Fibroblast of lung (primary cell): ENCODE results near the gene MAML3. TPM values are rescaled to one million over a fixed set of nuclear protein-coding genes. Genes with fewer than 3 reads are reported as not detected.

Source experiments
- DNase-seq, 2 donors: peaks; one replicate each; pipeline versions ENCODE4 v3.0.0 to v3.0.0-alpha.2; 2010; ENCODE audit warnings: low read depth in 2 of 2
- H2AFZ ChIP-seq: 2 replicates; pipeline ENCODE4 v1.5.1; 2012; ENCODE audit warnings: low read length, control low read depth, inconsistent platforms
- H3K27ac ChIP-seq: 2 replicates; pipeline ENCODE4 v1.5.1; 2011; ENCODE audit warnings: low read length, control low read depth; ENCODE audit not compliant: insufficient read depth
- H3K27me3 ChIP-seq: 2 replicates; pipeline ENCODE4 v1.5.1; 2011; ENCODE audit warnings: mild to moderate bottlenecking, low read length; ENCODE audit not compliant: control insufficient read depth, insufficient read depth
- H3K36me3 ChIP-seq: 2 replicates; pipeline ENCODE4 v1.5.1; 2011; ENCODE audit warnings: low read length; ENCODE audit not compliant: control insufficient read depth, insufficient read depth
- H3K4me1 ChIP-seq: 2 replicates; pipeline ENCODE4 v1.5.1; 2011; ENCODE audit warnings: low read length; ENCODE audit not compliant: control insufficient read depth, insufficient read depth; ENCODE audit errors: extremely low read depth
- H3K4me2 ChIP-seq: 2 replicates; pipeline ENCODE4 v1.5.1; 2011; ENCODE audit warnings: low read length, control low read depth; ENCODE audit not compliant: insufficient read depth; ENCODE audit errors: extremely low read depth
- H3K4me3 ChIP-seq, 4 experiments: fragments of 200-600 bp in 1 of 4; sonication (generic) in 1 of 4; replicated peaks in 1 of 4; 2 replicates each; pipeline ENCODE4 v1.5.1; 2011 to 2016; ENCODE audit warnings: low read length in 4 of 4, low read depth in 3 of 4, mild to moderate bottlenecking in 3 of 4, control low read depth in 2 of 4, inconsistent platforms in 1 of 4, mixed read lengths in 1 of 4; ENCODE audit not compliant: insufficient read depth in 1 of 4; ENCODE audit errors: control extremely low read depth in 1 of 4
- H3K79me2 ChIP-seq: 2 replicates; pipeline ENCODE4 v1.5.1; 2012; ENCODE audit warnings: mild to moderate bottlenecking, low read length, inconsistent platforms; ENCODE audit not compliant: control insufficient read depth, insufficient read depth
- H3K9ac ChIP-seq: 2 replicates; pipeline ENCODE4 v1.5.1; 2011; ENCODE audit warnings: mild to moderate bottlenecking, low read length, control low read depth; ENCODE audit not compliant: insufficient read depth
- H3K9me3 ChIP-seq: 2 replicates; pipeline ENCODE4 v1.5.1; 2012; ENCODE audit warnings: low read depth, low read length; ENCODE audit not compliant: control insufficient read depth, insufficient read depth
- H4K20me1 ChIP-seq: 2 replicates; pipeline ENCODE4 v1.5.1; 2011; ENCODE audit warnings: low read length; ENCODE audit not compliant: control insufficient read depth, insufficient read depth; ENCODE audit errors: extremely low read depth
- EZH2 ChIP-seq: IDR thresholded peaks from 2 replicates; pipeline ENCODE4 v1.5.1; 2012; ENCODE audit warnings: low read length, control low read depth, mild to moderate bottlenecking; ENCODE audit errors: missing control alignments
- polyA plus RNA-seq, 2 donors: library from polyadenylated mRNA; depleted of rRNA in 1 of 2; stranded (reverse) in 1 of 2; unstranded in 1 of 2; fragments of >200 nt; gene quantifications; 2 replicates each; pipeline ENCODE4 v1.2.1, GENCODE V29; 2011 to 2012; ENCODE audit warnings: missing spikeins in 1 of 2
- total RNA-seq: library from RNA; depleted of rRNA; stranded (reverse); fragments of >200 nt; gene quantifications from 2 replicates; pipeline ENCODE4 v1.2.1, GENCODE V29; 2014
- TF ChIP-seq, protein P1 (sequence below), 2 donors: IDR thresholded peaks in 1 of 2; conservative IDR thresholded peaks in 1 of 2; 1 replicate in 1 of 2; 2 replicates in 1 of 2; pipeline ENCODE4 v1.5.1; 2011 to 2012; ENCODE audit warnings: low read length in 2 of 2, control low read depth in 1 of 2, inconsistent platforms in 1 of 2, low read depth in 1 of 2, mild to moderate bottlenecking in 1 of 2

The MAML3 gene
- total and polyA plus RNA-seq, 2 donors (not counting 1 experiment from before 2014, with no cell fraction given): 2.0 to 2.8 TPM

DNA sequence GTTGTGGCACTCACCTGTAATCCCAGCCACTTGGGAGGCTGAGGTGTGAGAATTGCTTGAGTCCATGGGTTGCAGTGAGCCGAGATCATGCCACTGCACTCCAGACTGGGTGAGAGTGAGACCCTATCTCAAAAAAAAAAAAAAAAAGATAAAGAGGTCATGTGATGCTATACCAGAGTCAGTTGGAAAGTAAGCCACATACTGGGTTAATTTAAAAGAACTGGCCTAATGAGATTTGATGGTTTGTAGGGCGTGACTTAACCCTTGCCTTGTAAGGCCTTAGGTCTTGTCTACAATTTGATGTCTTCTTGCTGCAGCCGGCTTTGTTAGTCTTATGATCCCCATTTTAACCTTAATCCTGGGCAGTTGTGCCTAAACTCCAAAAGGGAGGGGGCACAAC lies 483.2 kb downstream of the MAML3 start:
- H3K4me1 ChIP-seq: peaks cover 4% of the 10 kb centered on the region
- TF ChIP-seq, protein P1, sequence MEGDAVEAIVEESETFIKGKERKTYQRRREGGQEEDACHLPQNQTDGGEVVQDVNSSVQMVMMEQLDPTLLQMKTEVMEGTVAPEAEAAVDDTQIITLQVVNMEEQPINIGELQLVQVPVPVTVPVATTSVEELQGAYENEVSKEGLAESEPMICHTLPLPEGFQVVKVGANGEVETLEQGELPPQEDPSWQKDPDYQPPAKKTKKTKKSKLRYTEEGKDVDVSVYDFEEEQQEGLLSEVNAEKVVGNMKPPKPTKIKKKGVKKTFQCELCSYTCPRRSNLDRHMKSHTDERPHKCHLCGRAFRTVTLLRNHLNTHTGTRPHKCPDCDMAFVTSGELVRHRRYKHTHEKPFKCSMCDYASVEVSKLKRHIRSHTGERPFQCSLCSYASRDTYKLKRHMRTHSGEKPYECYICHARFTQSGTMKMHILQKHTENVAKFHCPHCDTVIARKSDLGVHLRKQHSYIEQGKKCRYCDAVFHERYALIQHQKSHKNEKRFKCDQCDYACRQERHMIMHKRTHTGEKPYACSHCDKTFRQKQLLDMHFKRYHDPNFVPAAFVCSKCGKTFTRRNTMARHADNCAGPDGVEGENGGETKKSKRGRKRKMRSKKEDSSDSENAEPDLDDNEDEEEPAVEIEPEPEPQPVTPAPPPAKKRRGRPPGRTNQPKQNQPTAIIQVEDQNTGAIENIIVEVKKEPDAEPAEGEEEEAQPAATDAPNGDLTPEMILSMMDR (conservative IDR thresholded peaks at IDR 0.05 in 1 of 2, IDR thresholded peaks at IDR 0.05 in 1 of 2; ENCODE audit: low read depth in 1 of 2, low read length in 2 of 2): no peak
- TF ChIP-seq EZH2: no peak
- H3K9ac ChIP-seq: no peak overlapping the region
- H3K36me3 ChIP-seq: no peaks in the 10 kb centered on the region
- no peak for DNase-seq
- peaks cover 2% of the 10 kb centered on the region for H3K27me3 ChIP-seq
- no peaks in the 10 kb centered on the region for H4K20me1 ChIP-seq
- no peaks in the 10 kb centered on the region for H3K79me2 ChIP-seq
- no peak overlapping the region for H3K4me3 ChIP-seq
- H3K27ac ChIP-seq: no peak overlapping the region
- H3K9me3 ChIP-seq: no peaks in the 10 kb centered on the region
- no peak overlapping the region for H2AFZ ChIP-seq
- H3K4me2 ChIP-seq: no peak overlapping the region

DNA sequence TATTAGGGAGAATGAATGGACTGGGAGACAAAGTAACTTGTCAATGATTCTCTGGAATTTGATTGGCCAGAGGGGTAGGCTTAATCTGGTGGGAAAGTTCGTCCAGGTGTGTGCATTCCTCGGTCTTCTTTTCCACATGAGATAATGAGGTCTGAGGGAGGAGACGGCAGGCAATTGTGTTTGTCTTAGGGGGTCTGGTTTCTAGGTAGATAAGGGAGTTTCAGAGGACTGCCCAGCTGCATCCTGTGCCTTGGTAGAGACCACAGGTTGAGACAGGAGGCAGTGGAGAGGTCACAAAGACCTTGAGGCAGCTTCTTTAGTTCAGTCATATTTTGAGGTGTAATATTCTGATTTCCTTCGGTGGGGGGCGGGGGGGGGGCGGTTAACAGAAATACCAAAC lies 484.1 kb downstream of the MAML3 start:
- no peak overlapping the region for H3K9ac ChIP-seq
- H3K4me3 ChIP-seq: no peak overlapping the region
- H4K20me1 ChIP-seq: no peaks in the 10 kb centered on the region
- H3K4me1 ChIP-seq: peaks cover 7% of the 10 kb centered on the region
- TF ChIP-seq, protein P1 (conservative IDR thresholded peaks at IDR 0.05 in 1 of 2, IDR thresholded peaks at IDR 0.05 in 1 of 2; ENCODE audit: low read depth in 1 of 2, low read length in 2 of 2): no peak
- TF ChIP-seq EZH2: no peak
- no peaks in the 10 kb centered on the region for H3K79me2 ChIP-seq
- DNase-seq: no peak
- peaks cover 2% of the 10 kb centered on the region for H3K27me3 ChIP-seq
- H3K4me2 ChIP-seq: no peak overlapping the region
- H3K27ac ChIP-seq: no peak overlapping the region
- no peak overlapping the region for H2AFZ ChIP-seq
- no peaks in the 10 kb centered on the region for H3K9me3 ChIP-seq
- no peaks in the 10 kb centered on the region for H3K36me3 ChIP-seq

DNA sequence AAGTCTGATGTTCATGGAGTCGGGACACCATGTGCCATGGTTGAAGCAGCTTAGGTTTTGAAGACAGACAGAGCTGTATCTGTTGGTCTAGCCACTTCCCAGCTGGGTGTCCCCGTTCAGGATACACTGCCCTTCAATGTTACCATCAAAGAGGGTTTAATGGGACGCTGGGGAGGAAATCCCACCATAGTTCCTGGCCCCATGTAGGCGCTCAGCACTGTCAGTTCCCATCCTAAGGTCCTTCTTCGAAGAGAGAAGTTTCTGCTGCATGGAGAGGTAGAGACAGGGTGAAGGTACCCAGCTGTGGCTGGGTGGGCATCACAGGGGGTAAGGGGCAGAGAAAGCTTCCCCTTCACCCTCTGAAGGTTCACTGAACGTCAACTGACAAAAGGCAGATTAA lies 484.6 kb downstream of the MAML3 start:
- TF ChIP-seq EZH2: no peak
- TF ChIP-seq, protein P1 (conservative IDR thresholded peaks at IDR 0.05 in 1 of 2, IDR thresholded peaks at IDR 0.05 in 1 of 2; ENCODE audit: low read depth in 1 of 2, low read length in 2 of 2): no peak
- no peak for DNase-seq
- no peak overlapping the region for H3K27ac ChIP-seq
- peaks cover 7% of the 10 kb centered on the region for H3K4me1 ChIP-seq
- no peaks in the 10 kb centered on the region for H3K79me2 ChIP-seq
- H3K9me3 ChIP-seq: no peaks in the 10 kb centered on the region
- no peak overlapping the region for H3K4me3 ChIP-seq
- no peaks in the 10 kb centered on the region for H4K20me1 ChIP-seq
- peaks cover 2% of the 10 kb centered on the region for H3K27me3 ChIP-seq
- no peak overlapping the region for H2AFZ ChIP-seq
- no peak overlapping the region for H3K9ac ChIP-seq
- no peaks in the 10 kb centered on the region for H3K36me3 ChIP-seq
- no peak overlapping the region for H3K4me2 ChIP-seq
